ENCODE measurements around the gene DAB2IP.
"Not testable (repeated sequence)": the region's sequence is repeated elsewhere in the genome, so short reads cannot be mapped to it uniquely, and the experiment has no call there.

The DAB2IP gene

GRCh38 chr9:121781145-121781548 lies 129.7 kb downstream of the DAB2IP start:
- no peak for DNase-seq

- no peak for DNase-seq
Observed at GRCh38 chr9:121781701-121782464, 130.4 kb downstream of the DAB2IP start.

DNA sequence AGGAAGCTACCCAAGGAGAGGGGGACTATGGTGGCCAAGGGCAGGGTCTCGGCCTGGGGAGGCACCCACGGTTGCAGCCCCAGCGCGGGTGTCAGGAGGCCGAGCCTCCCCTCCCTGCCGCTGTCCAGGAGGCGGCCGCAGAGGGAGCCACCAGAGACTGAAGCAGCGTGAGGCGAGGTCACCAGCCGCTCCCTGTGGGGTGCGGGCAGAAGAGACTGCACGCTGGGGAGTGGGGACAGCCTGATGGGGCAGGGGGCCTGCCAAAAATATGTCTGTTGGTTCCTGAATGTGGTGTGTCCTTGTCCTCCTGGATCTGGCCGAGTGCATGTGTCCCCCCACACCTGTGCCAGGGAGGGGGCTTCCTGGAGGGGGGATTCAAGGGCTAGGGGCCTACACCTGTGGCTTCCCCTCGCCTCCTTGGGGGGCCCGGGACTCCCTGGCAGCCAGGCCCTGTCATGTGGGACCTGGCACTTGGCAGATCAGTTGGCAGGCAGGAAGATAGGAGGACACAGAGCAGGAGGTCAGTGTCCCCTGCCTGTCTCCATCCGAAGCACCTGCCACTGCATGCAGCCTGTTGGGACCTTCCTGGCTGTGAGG lies 131.2 kb downstream of the DAB2IP start:
- DNase-seq, result no peak

GRCh38 chr9:121783111-121783510 lies 131.7 kb downstream of the DAB2IP start:
- DNase-seq, result no peak

- no peak for DNase-seq
Observed at GRCh38 chr9:121783521-121784507, 132.4 kb downstream of the DAB2IP start.

DNA sequence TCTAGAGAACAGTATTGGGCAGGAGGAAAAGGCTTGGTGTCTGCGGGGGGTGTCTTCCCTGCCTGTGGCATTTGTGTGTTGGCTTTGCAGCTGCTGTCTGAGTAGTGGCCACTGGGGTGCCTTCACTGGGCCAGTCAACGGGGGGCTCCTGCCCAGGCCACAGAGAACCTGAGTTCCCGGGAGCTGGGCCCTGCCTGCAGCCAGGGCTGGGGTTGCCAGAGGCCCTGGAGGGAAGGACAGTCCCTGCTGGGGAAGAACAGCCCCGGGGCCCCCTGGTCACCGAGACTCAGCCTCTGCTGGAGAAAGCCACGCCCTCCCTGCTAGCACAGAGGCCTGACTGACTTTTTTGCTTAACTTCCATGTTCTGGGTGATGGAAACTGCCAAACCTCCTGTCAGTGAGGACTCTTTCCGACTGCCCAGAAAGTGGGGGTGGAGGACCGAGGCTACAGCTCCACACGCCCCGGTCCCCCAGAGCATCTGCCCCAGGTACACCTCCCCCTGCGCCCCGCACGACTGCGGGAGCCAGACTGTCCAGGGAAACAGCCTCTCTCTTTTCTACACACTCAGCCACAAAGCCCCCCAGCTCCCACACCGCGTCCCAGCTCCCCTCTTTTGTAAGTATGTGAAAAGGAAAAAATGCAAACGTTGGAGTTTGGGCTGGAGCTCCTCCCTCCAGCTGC lies 133.4 kb downstream of the DAB2IP start:
- DNase-seq, result no peak

- DNase-seq, result no peak
Observed at GRCh38 chr9:121785673-121786542, 134.5 kb downstream of the DAB2IP start.

- DNase-seq, result no peak
Observed at GRCh38 chr9:121786543-121786948, 135.1 kb downstream of the DAB2IP start.

- DNase-seq, result no peak
Observed at GRCh38 chr9:121786998-121787422, 135.6 kb downstream of the DAB2IP start.

- DNase-seq, result no peak
Observed at GRCh38 chr9:121788686-121789366, 137.4 kb downstream of the DAB2IP start.

DNA sequence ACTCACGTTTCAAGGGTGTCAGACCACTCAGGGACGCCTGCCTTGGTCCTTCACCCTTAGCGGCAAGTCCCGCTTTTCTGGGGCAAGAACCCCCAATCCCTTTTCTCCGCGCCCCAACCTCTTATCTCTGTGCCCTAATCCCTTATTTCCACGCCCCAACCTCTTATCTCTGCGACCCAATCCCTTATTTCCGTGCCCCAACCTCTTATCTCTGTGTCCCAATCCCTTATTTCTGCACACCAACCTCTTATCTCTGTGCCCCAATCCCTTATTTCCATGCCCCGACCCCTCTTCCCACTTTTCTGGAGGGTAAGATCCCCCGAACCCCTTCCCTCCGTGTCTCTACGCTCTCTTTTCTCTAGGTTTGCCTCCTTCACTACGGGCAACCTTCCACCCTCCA lies 139.4 kb downstream of the DAB2IP start:
- no peak for DNase-seq

GRCh38 chr9:121792476-121792875 lies 141.0 kb downstream of the DAB2IP start:
- not testable (repeated sequence) for DNase-seq

- DNase-seq, result not testable (repeated sequence)
Observed at GRCh38 chr9:121794334-121794733, 142.9 kb downstream of the DAB2IP start.

GRCh38 chr9:121797081-121797480 lies 145.6 kb downstream of the DAB2IP start:
- DNase-seq, result no peak

DNA sequence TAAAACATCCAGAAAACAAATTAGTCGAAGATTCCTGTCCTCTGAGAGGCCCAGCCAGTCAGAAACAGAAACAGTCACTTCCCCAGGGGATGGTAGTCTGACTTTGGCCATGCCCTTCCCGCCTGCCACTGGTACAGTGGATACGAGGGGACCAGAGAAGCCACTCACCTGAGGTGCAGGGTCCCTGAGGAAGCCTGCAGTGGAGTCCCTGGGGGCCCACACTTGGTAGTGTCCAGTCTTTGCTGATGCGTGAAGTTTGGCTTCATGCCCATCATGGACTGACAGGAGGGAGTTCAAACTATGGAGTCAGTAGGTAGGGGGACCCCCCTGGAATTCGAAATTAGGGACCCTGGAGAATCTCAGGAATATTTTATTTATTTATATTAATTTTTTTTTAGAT lies 147.5 kb downstream of the DAB2IP start:
- no peak for DNase-seq

GRCh38 chr9:121800376-121800775 lies 148.9 kb downstream of the DAB2IP start:
- no peak for DNase-seq

DNA sequence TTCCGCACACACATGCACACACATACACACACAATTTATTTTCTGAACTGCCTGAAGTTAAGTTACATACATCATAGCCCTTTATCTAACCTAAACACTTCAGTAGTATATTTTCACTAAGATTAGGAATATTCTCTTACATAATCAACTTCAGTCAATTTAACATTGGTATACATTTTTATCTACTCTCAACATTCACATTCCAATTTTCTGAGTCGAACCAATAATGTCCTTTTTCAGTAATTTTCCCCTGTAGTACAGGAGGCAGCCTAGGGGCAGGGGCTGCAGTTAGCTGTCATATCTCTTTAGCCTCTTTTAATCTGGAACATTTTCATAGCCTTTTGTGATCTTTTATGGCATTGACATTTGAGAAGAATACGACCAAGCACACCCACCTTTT lies 150.1 kb downstream of the DAB2IP start:
- no peak for DNase-seq

DNA sequence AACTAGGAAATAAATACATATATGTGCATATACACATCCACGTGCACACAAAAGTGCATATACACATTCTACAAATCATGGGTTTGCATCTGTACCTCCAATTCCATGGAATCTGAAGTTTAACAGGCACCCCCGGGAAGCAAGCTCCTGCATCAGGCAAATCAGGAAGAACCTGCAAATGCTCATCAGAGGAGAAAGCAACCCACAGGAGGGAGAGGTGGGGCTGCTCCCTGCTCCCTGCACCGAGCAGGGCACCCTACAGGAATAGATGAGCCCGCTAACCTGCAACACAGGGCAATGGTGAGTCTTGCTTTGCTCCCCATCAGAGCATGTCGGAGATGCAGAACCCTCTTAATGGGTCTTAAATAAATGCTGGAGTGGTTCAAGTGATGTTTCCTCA lies 151.3 kb downstream of the DAB2IP start:
- no peak for DNase-seq

DNA sequence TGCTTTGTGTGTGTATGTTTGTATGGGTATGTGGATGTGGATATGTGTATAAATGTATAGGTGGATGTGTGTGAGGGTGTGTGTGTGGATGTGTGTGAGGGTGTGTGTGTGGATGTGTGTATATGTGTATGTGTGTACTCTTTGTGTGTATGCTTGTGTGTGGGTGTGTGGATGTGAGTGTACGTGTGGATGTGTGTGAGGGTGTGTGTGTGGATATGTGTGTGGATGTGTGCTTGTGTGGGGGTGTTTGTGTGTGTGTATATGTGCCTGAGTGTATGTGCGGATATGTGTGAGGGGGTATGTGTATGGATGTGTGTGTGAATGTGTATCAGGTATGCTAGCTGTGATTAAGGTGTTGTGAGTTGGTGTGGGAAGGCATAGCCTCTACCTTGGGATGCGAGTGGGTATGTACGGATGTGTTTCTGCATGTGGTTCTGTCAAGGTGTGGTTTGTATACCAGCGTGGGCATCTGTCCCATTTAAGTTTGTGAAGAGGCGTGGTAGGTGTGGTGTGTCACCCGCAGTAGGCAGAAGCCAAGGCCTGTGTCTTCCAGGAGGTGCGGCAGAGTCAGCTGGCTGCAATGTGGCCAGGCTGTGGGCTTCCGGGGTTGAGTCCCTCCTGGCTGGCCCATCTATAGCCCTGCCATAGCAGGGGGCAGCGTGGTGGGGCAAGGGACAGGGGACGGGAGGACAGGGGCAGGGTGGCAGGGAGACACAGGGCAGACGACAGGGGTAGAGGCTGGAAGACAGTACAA lies 155.8 kb downstream of the DAB2IP start:
- DNase-seq, result no peak

DNA sequence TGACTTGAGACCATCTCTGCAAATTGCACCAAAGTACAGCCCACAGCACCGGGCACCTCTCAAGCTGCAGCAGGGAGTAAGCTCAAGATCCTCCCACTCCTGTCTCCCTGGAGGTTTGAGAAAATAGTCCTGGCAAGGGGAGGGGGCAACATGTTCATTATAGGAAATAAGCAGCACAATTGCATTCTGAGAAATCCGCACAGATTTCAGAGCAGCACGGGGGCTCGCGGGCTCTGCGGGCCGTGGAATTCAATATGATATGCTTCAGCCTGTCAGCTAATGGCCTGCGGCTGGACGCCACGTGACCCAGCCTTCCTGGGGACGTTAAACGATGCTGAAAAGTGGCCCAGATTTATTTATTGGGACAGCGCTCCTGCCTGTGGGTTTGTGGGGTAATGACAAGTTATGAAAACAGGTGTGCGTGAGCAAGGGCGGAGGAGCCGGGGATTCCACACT lies 156.4 kb downstream of the DAB2IP start:
- no peak for DNase-seq
